HFF-Myc (cell line): ENCODE data around the gene PCNA.
A peak's percentile ranks its signal among the peaks of the same experiment; 100 is the strongest.

Experiments
- DNase-seq: peaks from one replicate; pipeline ENCODE4 v3.0.0-alpha.2; 2011; ENCODE audit warnings: low read depth; ENCODE audit errors: extremely low read depth
- H3K4me3 ChIP-seq: replicated peaks from 2 replicates; pipeline ENCODE4 v1.5.1; 2011; ENCODE audit warnings: low read depth, mild to moderate bottlenecking, control low read depth, low read length
- CTCF ChIP-seq: IDR thresholded peaks from 2 replicates; pipeline ENCODE4 v1.5.1; 2012; ENCODE audit warnings: mild to moderate bottlenecking, low read depth, low read length, control low read depth; ENCODE audit errors: missing control alignments

Gene PCNA

DNA sequence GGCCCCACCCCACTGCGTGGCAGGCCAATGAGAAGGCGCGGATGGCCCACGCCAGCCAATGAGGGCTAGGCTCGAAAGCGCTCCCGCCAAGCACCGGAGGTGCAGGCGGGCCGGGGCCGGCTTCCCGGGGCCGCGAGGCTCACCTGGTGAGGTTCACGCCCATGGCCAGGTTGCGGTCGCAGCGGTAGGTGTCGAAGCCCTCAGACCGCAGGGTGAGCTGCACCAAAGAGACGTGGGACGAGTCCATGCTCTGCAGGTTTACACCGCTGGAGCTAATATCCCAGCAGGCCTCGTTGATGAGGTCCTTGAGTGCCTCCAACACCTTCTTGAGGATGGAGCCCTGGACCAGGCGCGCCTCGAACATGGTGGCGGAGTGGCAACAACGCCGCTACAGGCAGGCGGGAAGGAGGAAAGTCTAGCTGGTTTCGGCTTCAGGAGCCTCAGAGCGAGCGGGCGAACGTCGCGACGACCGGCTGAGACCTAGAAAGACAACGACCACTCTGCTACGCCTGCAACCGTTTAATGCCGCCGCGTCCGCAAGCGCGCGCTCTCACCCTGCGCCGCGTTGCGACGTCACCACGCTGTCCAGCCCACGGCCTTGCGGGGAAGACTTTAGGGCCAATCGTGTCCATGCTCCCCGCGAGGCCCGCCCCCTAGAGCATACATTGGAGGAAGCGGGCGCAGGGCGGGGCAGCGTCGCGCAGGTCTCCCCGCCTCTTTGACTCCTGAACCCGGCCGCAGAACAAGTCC, at the start of gene PCNA:
Gene PCNA (minus strand): TSS at position 524 of the 750 bp plus-strand sequence. CDS start 160 bp downstream, at position 364.
- no peak for TF ChIP-seq CTCF
- peak within 1 kb of the TSS; percentile 83 for H3K4me3 ChIP-seq
- peak; percentile 90 for DNase-seq

- TF ChIP-seq CTCF: no peak
- no peak overlapping the region for H3K4me3 ChIP-seq
- DNase-seq: no peak
These were observed 49.1 kb upstream of the PCNA start for GRCh38 chr20:5168651-5169396.

DNA sequence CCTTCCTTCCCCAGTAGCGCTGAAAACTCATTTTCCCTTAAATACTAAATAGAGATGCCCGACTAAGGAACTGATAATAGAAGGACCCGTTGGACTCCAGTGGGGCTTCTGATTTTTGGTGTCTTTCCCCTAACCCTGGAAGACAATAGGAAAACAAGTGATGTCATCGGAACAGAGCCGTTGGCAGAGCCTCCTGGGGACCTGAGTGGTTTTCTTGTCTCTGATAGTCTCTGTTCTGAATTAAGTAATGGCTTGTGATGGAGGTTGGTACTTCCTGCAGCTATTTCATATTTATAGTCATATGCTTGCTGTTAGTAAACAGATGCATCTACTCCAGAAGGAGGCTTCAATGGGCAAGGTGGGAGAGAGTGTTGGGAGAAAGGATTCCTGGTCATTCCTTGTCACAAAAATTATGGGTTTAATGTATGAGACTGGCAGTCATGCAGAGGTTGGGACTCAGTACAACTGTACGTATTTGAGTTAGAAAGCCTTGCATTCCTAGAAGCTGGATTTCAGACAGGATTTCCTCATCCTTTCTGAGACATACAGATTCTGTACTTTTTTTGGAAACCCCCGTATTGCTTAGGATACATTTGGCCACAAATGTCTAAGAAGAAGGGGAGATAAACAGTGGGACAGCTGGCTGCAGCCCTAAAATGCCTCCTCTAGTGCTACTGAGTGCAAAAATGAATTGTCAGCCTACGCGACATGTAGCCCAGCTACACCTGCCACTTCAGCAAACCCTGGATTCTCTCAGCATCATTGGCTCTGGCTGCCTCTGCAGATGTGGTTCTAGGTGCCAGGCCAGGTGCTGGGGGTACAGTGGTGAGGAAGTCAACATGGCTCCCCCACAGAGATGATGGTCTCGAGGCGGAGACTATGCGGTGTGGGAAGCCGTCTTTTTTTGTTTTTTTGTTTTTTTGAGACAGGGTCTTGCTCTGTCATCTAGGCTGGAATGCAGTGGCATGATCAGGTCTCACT, 45.2 kb upstream of the PCNA start:
- no peak for TF ChIP-seq CTCF
- DNase-seq: no peak
- no peak overlapping the region for H3K4me3 ChIP-seq

GRCh38 chr20:5161536-5162164, 41.9 kb upstream of the PCNA start:
- H3K4me3 ChIP-seq: no peak overlapping the region
- TF ChIP-seq CTCF: no peak
- no peak for DNase-seq

- DNase-seq: no peak
- no peak for TF ChIP-seq CTCF
- H3K4me3 ChIP-seq: no peak overlapping the region
These were observed 41.1 kb upstream of the PCNA start for GRCh38 chr20:5160882-5161281.

DNA sequence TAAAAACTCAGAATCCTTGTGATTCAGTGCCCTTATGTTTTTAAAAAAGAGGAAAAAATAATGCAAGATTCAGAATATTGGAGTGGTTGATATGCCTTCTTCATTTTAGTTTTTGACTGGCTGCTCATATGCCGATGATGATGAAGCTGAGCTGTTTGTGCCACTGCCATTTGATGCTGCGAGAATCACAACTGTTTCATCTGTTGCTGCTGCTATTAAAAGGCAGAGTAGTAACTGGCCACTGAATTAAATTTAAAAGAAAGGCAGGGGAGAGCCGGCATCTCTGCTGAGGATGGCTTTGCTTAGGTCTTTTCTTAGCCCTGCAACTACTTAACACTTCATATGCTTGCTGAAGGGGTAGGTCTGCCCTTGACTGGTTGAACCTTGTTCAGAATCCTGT, 40.2 kb upstream of the PCNA start:
- no peak for DNase-seq
- no peak for TF ChIP-seq CTCF
- no peak overlapping the region for H3K4me3 ChIP-seq
